C4-2B (cell line): ENCODE data around the gene AKR7A2.
"Not testable (repeated sequence)": the region's sequence is repeated elsewhere in the genome, so short reads cannot be mapped to it uniquely, and the experiment has no call there.

Experiments used
- H3K27ac ChIP-seq: fragments of 450-650 bp; 2 replicates; pipeline ENCODE4 v1.5.1; 2017
- CTCF ChIP-seq: fragments of 450-650 bp; conservative IDR thresholded peaks from 2 replicates; pipeline ENCODE4 v1.5.1; 2017; ENCODE audit warnings: mild to moderate bottlenecking
- ZFX ChIP-seq: fragments of 450-650 bp; IDR thresholded peaks from 2 replicates; pipeline ENCODE4 v1.6.1; 2017

AKR7A2 gene

GRCh38 chr1:19273106-19273843, 38.7 kb downstream of the AKR7A2 start:
- H3K27ac ChIP-seq, result no peak overlapping the region
- no peak for TF ChIP-seq ZFX
- TF ChIP-seq CTCF, result no peak

- H3K27ac ChIP-seq, result no peak overlapping the region
- TF ChIP-seq ZFX (no peak), CTCF (no peak)
Observed at GRCh38 chr1:19272064-19272463, 39.9 kb downstream of the AKR7A2 start.

- H3K27ac ChIP-seq, result not testable (repeated sequence)
Observed at GRCh38 chr1:19270343-19270730, 41.6 kb downstream of the AKR7A2 start.

- peak; percentile 26 for TF ChIP-seq CTCF
- H3K27ac ChIP-seq, result not testable (repeated sequence)
Observed at GRCh38 chr1:19269427-19270342, 42.3 kb downstream of the AKR7A2 start.

- H3K27ac ChIP-seq, result no peak overlapping the region
- TF ChIP-seq ZFX (no peak), CTCF (no peak)
Observed at GRCh38 chr1:19268445-19268844, 43.5 kb downstream of the AKR7A2 start.

GRCh38 chr1:19262744-19263143, 49.2 kb downstream of the AKR7A2 start:
- no peak overlapping the region for H3K27ac ChIP-seq
- TF ChIP-seq CTCF (no peak), ZFX (no peak)

- H3K27ac ChIP-seq, result no peak overlapping the region
- no peak for TF ChIP-seq CTCF
Observed at GRCh38 chr1:19262047-19262446, 49.9 kb downstream of the AKR7A2 start.
